GM12874 (cell line): ENCODE data around the gene GAK.

Experiments used
- TF ChIP-seq, protein P1 (sequence below): IDR thresholded peaks from 2 replicates; pipeline ENCODE4 v1.5.1; 2011; ENCODE audit warnings: low read depth, mild to moderate bottlenecking, control low read depth, low read length, moderate library complexity; ENCODE audit not compliant: insufficient read depth

The GAK gene

GRCh38 chr4:825971-826330 is 106.2 kb downstream of the GAK start, which contains the start of gene CPLX1:
CPLX1 (minus strand) TSS chr4:826129; CDS start chr4:824522, 1,607 bp downstream.
- TF ChIP-seq, protein P1, sequence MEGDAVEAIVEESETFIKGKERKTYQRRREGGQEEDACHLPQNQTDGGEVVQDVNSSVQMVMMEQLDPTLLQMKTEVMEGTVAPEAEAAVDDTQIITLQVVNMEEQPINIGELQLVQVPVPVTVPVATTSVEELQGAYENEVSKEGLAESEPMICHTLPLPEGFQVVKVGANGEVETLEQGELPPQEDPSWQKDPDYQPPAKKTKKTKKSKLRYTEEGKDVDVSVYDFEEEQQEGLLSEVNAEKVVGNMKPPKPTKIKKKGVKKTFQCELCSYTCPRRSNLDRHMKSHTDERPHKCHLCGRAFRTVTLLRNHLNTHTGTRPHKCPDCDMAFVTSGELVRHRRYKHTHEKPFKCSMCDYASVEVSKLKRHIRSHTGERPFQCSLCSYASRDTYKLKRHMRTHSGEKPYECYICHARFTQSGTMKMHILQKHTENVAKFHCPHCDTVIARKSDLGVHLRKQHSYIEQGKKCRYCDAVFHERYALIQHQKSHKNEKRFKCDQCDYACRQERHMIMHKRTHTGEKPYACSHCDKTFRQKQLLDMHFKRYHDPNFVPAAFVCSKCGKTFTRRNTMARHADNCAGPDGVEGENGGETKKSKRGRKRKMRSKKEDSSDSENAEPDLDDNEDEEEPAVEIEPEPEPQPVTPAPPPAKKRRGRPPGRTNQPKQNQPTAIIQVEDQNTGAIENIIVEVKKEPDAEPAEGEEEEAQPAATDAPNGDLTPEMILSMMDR = no peak

DNA sequence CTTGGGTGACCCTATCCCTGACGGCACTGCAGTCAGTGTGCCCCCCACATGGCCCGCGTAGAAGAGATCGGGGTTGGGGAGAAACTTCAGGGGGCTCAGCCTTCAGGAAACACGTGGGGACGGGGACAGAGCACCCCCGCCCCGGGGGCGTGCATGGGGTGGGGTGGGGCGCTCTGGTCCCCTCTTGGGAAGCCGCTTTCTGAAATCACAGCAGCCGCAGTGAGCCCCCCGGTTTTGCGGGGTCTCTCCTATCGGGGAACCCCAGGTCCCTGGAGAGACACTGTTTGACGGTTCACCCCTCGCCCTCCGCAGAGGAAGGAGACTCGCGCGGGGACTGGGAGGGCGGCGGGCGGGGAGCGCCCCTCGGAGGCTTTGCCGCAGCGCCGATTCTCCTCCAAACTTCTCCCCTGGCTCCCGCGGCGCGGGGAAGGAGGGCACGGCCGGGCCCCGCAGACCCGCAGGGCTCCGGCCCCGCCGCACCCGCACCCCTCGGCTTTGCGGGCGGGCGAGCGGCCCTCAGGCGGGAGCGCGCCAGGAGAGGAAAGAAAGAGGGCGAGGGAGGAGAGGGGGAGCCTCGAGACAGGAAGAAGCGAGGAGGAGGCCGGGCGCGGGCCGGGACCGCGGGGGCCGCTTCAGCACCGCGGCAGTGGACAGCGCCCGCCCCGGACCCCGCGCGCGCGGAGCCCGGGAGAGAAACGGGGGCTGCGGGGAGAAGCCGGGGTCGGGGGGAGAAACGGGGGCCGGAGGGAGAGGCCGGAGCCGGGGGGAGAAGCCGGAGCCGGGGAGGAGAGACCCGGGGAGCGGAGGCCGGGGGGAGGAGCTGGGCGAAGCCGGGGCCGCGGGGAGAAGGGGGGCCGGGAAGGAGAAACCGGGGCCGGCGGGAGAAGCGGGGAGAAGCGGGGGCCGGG is 106.8 kb downstream of the GAK start:
- TF ChIP-seq, protein P1 = no peak

DNA sequence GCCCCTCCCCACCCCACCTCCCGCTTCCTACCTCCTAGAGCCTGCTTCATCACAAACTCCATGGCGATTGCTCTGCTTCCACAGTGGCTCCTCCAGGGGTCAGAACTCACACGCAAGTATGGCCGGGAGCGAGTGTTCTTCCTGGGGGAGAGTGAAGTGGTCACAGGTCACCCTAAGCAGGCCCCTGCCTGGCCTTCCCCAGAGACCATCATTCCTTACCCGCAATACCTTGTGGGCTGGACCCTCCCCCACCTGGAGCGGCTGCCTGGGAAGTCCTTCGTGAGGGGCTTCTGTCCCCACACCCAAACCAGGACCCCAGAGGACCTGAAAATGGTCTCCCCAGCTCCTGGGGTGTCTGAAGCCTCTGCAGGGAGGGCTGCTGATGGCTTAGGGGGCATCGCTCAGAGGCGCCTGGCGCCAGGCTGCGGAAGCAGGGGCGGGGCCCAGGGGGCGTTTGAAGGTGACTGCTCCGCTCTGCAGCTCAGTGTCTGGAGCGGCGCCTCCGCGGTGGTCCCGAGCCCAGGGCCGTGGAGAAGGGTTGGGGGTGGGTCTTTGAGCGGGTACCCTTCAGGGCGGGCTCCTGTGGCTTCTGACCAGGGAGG is 107.6 kb downstream of the GAK start:
- TF ChIP-seq, protein P1 = no peak

DNA sequence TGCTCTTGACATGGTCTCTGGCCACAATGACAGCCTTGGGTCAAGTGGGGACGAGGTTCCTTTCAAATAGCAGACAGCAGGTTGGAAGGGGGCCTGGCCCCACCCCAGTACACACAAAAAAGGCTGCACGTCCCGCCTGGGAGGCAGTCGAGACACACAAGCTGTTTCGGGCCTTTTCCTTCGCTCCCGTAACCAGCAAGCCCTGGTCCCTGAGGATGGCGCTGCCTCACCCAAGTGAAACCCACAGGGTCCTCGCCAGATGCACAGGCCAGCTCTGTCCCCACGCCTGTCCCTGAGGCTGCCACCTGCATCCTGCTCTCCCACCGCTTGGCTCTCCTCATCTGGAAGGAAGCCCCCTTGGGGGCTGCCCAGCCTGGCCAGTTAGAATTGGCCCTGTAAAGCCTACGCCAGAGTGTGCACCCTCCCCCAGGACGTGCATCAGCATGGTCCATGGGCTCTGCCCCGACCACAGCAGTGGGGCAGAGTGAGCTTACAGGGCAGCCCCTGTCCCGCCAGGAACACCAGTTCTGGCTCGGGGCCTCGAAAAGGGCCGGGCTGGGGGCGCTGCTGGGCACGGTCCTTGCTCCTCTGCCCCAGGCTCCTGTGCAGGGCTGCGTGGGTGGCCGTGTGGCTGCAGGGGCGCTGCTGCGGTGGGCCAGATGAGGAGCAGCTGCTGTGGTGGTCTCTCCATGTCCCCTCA is 108.2 kb downstream of the GAK start:
- TF ChIP-seq, protein P1 = no peak

- TF ChIP-seq, protein P1 = no peak
These were observed 108.8 kb downstream of the GAK start for GRCh38 chr4:823176-823760.

DNA sequence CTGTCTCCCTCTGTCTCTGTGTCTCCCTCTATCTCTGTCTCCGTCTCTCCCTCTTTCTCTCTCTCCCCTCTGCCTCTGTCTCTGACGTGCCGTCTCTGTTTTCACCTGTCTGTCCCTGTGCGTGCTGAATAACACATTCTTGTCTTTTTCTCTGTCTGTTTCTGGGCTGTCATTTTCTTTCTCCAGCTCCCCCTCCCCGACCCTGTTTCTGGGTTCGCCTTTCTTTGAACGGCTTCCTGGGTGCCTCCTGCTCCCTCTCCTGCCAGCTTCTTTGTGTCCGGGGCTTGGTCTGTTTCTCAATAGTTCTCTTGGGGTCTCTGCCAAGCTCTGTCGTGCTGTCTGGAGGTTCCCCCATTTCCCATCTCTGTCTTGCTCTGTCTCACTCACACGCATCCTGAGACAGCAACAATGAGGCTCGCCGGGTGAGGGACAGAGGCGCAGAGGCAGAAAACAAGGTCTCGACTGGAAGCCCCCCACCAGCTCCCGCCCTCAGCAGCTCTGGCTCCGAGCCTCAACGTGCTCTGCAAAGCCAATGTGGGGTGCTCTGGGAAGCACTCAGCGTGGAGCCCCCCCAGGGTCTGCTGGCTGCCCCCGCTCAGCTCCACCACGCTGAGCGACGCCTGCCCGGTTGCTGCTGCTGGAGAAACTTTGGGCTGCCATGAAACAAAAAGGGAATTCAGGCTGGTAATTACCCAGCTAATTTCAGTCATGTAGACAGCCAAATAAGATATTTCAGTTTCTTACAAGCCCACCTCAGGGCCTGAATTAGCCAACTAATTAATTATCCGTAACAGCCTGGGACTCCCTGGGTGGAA is 109.5 kb downstream of the GAK start:
- TF ChIP-seq, protein P1 = no peak
